CD4-positive, alpha-beta memory T cell (primary cell): ENCODE results near the gene HSPA12B. TPM values are rescaled to one million over a fixed set of nuclear protein-coding genes. Genes with fewer than 3 reads are reported as not detected.

ENCODE experiments used
- CTCF ChIA-PET: fragments of 350-600 bp; sonication (Branson Sonifier 250); formaldehyde crosslinking; loops from one replicate; lab custom pipeline; 2021; ENCODE audit warnings: inconsistent platforms; ENCODE audit not compliant: partially characterized antibody; lab: Charles Lee
- POLR2A ChIA-PET: fragments of 350-600 bp; sonication (Branson Sonifier 250); formaldehyde crosslinking; loops from one replicate; lab custom pipeline; 2021; ENCODE audit not compliant: partially characterized antibody; lab: Charles Lee
- DNase-seq, 5 donors: peaks; one replicate each; pipeline versions ENCODE4 v3.0.0 to v3.0.0-alpha.2; 2020 to 2022; ENCODE audit warnings: mixed read lengths in 1 of 5
- H3K27ac ChIP-seq: one replicate; pipeline ENCODE4 v1.7.0; 2013; ENCODE audit warnings: low read depth, low read length
- H3K27me3 ChIP-seq: 2 replicates; pipeline ENCODE4 v1.7.0; 2013; ENCODE audit warnings: mild to moderate bottlenecking, low read length, moderate library complexity; ENCODE audit not compliant: insufficient read depth
- H3K36me3 ChIP-seq: 2 replicates; pipeline ENCODE4 v1.7.0; 2013; ENCODE audit warnings: mild to moderate bottlenecking, low read length, moderate library complexity; ENCODE audit not compliant: insufficient read depth
- H3K4me1 ChIP-seq: 2 replicates; pipeline ENCODE4 v1.7.0; 2013; ENCODE audit warnings: mild to moderate bottlenecking, low read length, moderate library complexity; ENCODE audit not compliant: insufficient read depth
- H3K4me3 ChIP-seq, 2 donors: one replicate each; pipeline ENCODE4 v1.7.0; 2013; ENCODE audit warnings: low read length in 2 of 2, mild to moderate bottlenecking in 1 of 2
- H3K9me3 ChIP-seq, 2 donors: one replicate each; pipeline ENCODE4 v1.7.0; 2013; ENCODE audit warnings: low read length in 2 of 2, control low read depth in 1 of 2; ENCODE audit not compliant: control insufficient read depth in 1 of 2
- H3K27ac Mint-ChIP-seq, 7 donors: one replicate each; pipeline ENCODE4 v1.8.0; 2020 to 2021; ENCODE audit warnings: mixed read lengths in 7 of 7, mild to moderate bottlenecking in 6 of 7, inconsistent platforms in 3 of 7, moderate library complexity in 3 of 7
- H3K27me3 Mint-ChIP-seq, 2 donors: one replicate each; pipeline ENCODE4 v1.8.0; 2020 to 2021; ENCODE audit warnings: mixed read lengths in 2 of 2
- H3K36me3 Mint-ChIP-seq, 2 donors: one replicate each; pipeline ENCODE4 v1.8.0; 2020 to 2021; ENCODE audit warnings: mixed read lengths in 2 of 2, inconsistent platforms in 1 of 2, mild to moderate bottlenecking in 1 of 2
- H3K4me1 Mint-ChIP-seq, 4 donors: one replicate each; pipeline ENCODE4 v1.8.0; 2020 to 2021; ENCODE audit warnings: mixed read lengths in 4 of 4, mild to moderate bottlenecking in 1 of 4
- H3K4me3 Mint-ChIP-seq, 8 donors: one replicate each; pipeline ENCODE4 v1.8.0; 2020 to 2021; ENCODE audit warnings: mixed read lengths in 8 of 8, mild to moderate bottlenecking in 7 of 8, moderate library complexity in 6 of 8, inconsistent platforms in 3 of 8
- H3K9me3 Mint-ChIP-seq, 8 donors: one replicate each; pipeline ENCODE4 v1.8.0; 2020 to 2021; ENCODE audit warnings: mixed read lengths in 8 of 8, mild to moderate bottlenecking in 5 of 8, inconsistent platforms in 3 of 8, moderate library complexity in 1 of 8
- intact Hi-C: fragments of 100-400 bp; cut with micrococcal nuclease; formaldehyde crosslinking; loops from one replicate; pipeline ENCODE4 v1.15.1; 2023
- polyA plus RNA-seq, 2 donors: library from polyadenylated mRNA; unstranded; fragments of 300-500 nt; fragmentation: Illumina TruSeq; gene quantifications; one replicate each; pipeline ENCODE4 v1.2.3, GENCODE V29; 2021
- total RNA-seq, 2 experiments: library from RNA; stranded (reverse); gene quantifications; one replicate each; pipeline ENCODE4 v1.2.3, GENCODE V29; 2021

The HSPA12B gene
- total and polyA plus RNA-seq, 4 experiments from 2014 or later: 0.22 TPM; not detected in 3

DNA sequence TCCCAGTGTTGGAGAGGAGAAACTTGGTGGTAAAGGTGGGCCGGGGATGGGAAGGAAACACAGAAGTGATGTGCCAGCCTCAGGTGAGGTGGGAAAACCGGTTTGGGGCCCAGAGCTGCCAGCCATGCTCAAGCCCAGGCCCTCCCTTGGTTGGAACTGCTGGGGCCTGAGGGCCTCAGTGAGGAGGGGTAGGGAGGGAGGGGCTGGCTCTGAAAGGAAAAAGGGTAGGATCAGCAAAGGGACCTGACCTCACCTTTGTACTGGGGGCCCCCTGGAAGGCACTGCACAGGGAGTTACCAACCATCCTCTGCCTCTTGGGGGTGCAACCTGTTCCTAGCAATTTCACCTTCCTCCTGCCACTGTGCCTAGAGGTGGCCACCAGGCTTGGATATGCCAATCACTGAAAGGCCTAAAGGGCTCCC lies 50.6 kb downstream of the HSPA12B start:
- H3K4me1 ChIP-seq: peaks cover 53% of the 10 kb centered on the region
- Mint-ChIP-seq H3K4me3 (peak overlapping the region in 4 of 8 donors; percentile 19 to 52 (median 40)), H3K4me1 (peaks cover 25 to 62% (median 43%) of the 10 kb centered on the region in 4 donors), H3K27me3 (peaks cover 0 to 1% of the 10 kb centered on the region in 2 donors), H3K36me3 (peaks cover 0 to 4% of the 10 kb centered on the region in 2 donors), H3K9me3 (no peaks in the 10 kb centered on the region), H3K27ac (peak overlapping the region in 4 of 7 donors; percentile 5 to 91 (median 60))
- POLR2A ChIA-PET: interaction anchor here (1.7 to 10.0 kb wide), 2 partner anchors 38 to 72 kb away, joined by 5 to 180 read pairs; partner anchors contain the start of gene AP5S1
- no peaks in the 10 kb centered on the region for H3K36me3 ChIP-seq
- no peak for DNase-seq
- CTCF ChIA-PET: no interaction called here
- no peak overlapping the region for H3K27ac ChIP-seq
- H3K9me3 ChIP-seq: no peaks in the 10 kb centered on the region
- intact Hi-C loops: no loop called here
- no peaks in the 10 kb centered on the region for H3K27me3 ChIP-seq
- H3K4me3 ChIP-seq: no peak overlapping the region

DNA sequence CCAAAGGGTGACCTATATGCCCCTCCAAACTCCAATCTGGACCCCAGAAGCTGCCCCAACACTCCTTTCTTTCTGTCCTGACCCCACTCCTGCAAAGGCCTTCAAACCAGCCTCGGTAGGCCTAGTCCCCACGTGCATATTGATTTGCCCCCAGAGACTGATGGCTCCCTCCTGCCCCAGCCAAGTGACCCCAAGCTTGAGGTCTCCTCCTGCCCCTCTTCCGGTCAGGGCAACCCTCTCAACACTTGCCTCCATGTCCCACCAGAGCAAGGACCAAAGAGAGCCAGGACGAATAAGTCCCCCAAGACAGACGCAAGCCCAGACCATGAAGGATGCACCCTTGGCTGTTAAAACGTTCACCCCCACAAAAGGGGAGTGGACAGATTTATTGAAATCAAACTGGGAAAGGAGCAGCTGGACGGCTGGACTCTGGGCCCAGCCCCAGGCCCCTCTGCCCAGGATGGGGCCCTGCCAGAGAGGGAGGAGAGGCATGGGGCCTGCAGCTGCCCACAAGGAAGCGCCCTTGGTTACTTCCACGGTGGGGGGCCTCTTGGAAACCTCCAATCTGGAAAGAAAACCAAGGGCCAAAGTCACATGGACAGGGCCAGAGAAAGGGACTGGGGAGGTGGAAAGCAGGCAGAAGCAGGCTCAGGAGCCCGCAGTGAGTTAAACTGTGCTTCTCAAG lies 51.2 kb downstream of the HSPA12B start:
- POLR2A ChIA-PET: interaction anchor here (0.8 to 10.0 kb wide), 4 partner anchors 15 to 71 kb away, joined by 3 to 180 read pairs (median 27); partner anchors contain the start of genes ADISSP and AP5S1
- intact Hi-C loops: no loop called here
- H3K4me3 Mint-ChIP-seq: peak overlapping the region in 4 of 8 donors; percentile 19 to 52 (median 40)
- CTCF ChIA-PET: interaction anchor here (4.7 kb wide), 1 partner anchor 16 kb away, joined by 27 read pairs; the partner anchor contains the start of gene ADISSP
- DNase-seq: no peak
- H3K4me3 ChIP-seq: no peak overlapping the region
- peak overlapping the region in 5 of 7 donors; percentile 5 to 91 (median 34) for H3K27ac Mint-ChIP-seq
- no peaks in the 10 kb centered on the region for H3K27me3 ChIP-seq
- H3K27ac ChIP-seq: no peak overlapping the region
- peaks cover 50% of the 10 kb centered on the region for H3K4me1 ChIP-seq
- no peaks in the 10 kb centered on the region for H3K9me3 Mint-ChIP-seq
- H3K27me3 Mint-ChIP-seq: peaks cover 0 to 1% of the 10 kb centered on the region in 2 donors
- peaks cover 26 to 62% (median 46%) of the 10 kb centered on the region in 4 donors for H3K4me1 Mint-ChIP-seq
- no peaks in the 10 kb centered on the region for H3K36me3 ChIP-seq
- H3K9me3 ChIP-seq: no peaks in the 10 kb centered on the region
- peaks cover 0 to 4% of the 10 kb centered on the region in 2 donors for H3K36me3 Mint-ChIP-seq

- Mint-ChIP-seq H3K4me3 (peak overlapping the region; percentile 1 to 65 (median 28)), H3K9me3 (no peaks in the 10 kb centered on the region), H3K36me3 (peaks cover 0 to 4% of the 10 kb centered on the region in 2 donors), H3K27ac (peak overlapping the region in 4 of 7 donors; percentile 5 to 74 (median 55)), H3K4me1 (peaks cover 30 to 60% (median 48%) of the 10 kb centered on the region in 4 donors), H3K27me3 (peaks cover 0 to 1% of the 10 kb centered on the region in 2 donors)
- POLR2A ChIA-PET: interaction anchor here (0.8 to 10.0 kb wide), 8 partner anchors 13 to 254 kb away, joined by 3 to 180 read pairs (median 5); partner anchors contain the start of genes ADISSP and AP5S1
- Histone ChIP-seq H3K4me1 (peaks cover 51% of the 10 kb centered on the region), H3K4me3 (no peak overlapping the region), H3K27ac (no peak overlapping the region), H3K27me3 (no peaks in the 10 kb centered on the region), H3K9me3 (no peaks in the 10 kb centered on the region), H3K36me3 (no peaks in the 10 kb centered on the region)
- intact Hi-C loops: no loop called here
- DNase-seq: no peak
- CTCF ChIA-PET: interaction anchor here (0.7 to 5.6 kb wide), 3 partner anchors 17 to 105 kb away, joined by 3 to 61 read pairs (median 27); partner anchors contain the start of gene ADISSP
These were observed 51.9 kb downstream of the HSPA12B start for GRCh38 chr20:3784216-3784853.

- intact Hi-C loops: no loop called here
- Mint-ChIP-seq H3K9me3 (peaks cover 0 to under 1% (median 0%) of the 10 kb centered on the region in 8 donors), H3K4me3 (peak overlapping the region; percentile 1 to 65 (median 28)), H3K4me1 (peaks cover 30 to 56% (median 46%) of the 10 kb centered on the region in 4 donors), H3K27me3 (no peaks in the 10 kb centered on the region), H3K36me3 (peaks cover 0 to 4% of the 10 kb centered on the region in 2 donors), H3K27ac (peak overlapping the region in 6 of 7 donors; percentile 5 to 84 (median 55))
- ChIA-PET POLR2A (interaction anchor here (1.0 to 10.0 kb wide), 8 partner anchors 8 to 253 kb away, joined by 3 to 180 read pairs (median 10); partner anchors contain the start of genes ADISSP and AP5S1), CTCF (interaction anchor here (0.7 to 5.6 kb wide), 3 partner anchors 18 to 105 kb away, joined by 3 to 61 read pairs (median 27); partner anchors contain the start of gene ADISSP)
- Histone ChIP-seq H3K9me3 (no peaks in the 10 kb centered on the region), H3K4me1 (peaks cover 51% of the 10 kb centered on the region), H3K36me3 (no peaks in the 10 kb centered on the region), H3K27me3 (no peaks in the 10 kb centered on the region), H3K4me3 (no peak overlapping the region), H3K27ac (no peak overlapping the region)
- peak in 1 of 5 donors; percentile 52 for DNase-seq
These were observed 52.4 kb downstream of the HSPA12B start for GRCh38 chr20:3784863-3785239.

DNA sequence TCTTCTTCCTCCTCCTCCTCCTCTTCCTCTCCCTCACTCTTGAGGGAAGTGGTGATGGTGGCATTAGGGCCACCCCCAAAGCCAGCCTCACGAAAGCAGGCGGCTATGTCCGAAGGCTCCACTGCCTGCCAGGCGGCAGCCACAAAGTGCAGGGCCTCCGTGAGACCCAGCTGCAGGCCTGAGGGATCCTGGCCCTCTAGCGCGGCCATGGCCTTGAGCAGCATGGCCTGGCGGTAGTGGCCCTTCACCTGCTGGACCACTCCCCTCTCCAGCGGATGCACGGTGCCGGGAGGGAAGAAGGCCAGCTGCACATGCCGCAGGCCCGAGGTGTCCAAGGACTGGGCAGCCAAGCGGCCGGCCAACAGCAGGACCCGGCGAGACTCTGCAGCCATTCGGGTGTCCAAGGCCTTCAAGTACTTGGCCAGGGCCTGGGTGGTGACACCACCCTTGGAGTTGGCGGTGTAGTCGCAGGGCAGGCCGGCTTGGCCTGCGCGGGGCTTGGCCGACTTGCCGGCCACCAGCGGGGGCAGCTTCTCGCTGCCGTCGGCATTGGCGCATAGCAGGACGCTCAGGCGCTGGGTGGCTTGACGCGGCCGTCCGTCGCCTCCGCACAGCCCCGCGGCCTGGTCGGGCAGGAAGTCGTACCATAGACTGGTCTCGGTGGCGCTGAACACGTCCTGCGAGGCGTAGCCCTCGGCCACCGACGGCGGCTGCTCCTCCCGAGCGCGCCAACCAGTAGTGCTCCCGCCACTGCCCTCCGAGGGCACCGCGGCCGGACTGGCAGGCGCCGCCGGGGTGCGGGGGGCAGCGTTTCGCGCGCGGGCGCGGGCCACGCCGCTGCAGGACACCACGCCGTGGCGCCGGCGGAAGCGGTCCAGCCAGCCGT lies 53.0 kb downstream of the HSPA12B start:
- Mint-ChIP-seq H3K4me3 (peak overlapping the region in 2 of 8 donors; percentile 65), H3K27me3 (no peaks in the 10 kb centered on the region), H3K36me3 (peaks cover 0 to 4% of the 10 kb centered on the region in 2 donors), H3K4me1 (peaks cover 29 to 54% (median 45%) of the 10 kb centered on the region in 4 donors), H3K9me3 (peaks cover 0 to 2% (median 0%) of the 10 kb centered on the region in 8 donors), H3K27ac (peak overlapping the region in 2 of 7 donors; percentile 84 to 88)
- DNase-seq: no peak
- Histone ChIP-seq H3K36me3 (no peaks in the 10 kb centered on the region), H3K4me1 (peaks cover 50% of the 10 kb centered on the region), H3K27me3 (no peaks in the 10 kb centered on the region), H3K4me3 (peak overlapping the region in 1 of 2 donors; percentile 38), H3K9me3 (no peaks in the 10 kb centered on the region), H3K27ac (no peak overlapping the region)
- CTCF ChIA-PET: interaction anchor here (0.7 to 5.6 kb wide), 6 partner anchors 10 to 299 kb away, joined by 3 to 61 read pairs (median 4); partner anchors contain the start of genes ADISSP and CDC25B
- intact Hi-C loops: loop anchor here (1.0 to 2.0 kb wide), 5 partner anchors 11 to 300 kb away; partner anchors contain the start of genes AP5S1, CDC25B and MAVS
- POLR2A ChIA-PET: interaction anchor here (0.7 to 10.0 kb wide), 15 partner anchors 9 to 252 kb away, joined by 3 to 180 read pairs (median 5); partner anchors contain the start of genes ADISSP, AP5S1, CDC25B and MAVS

DNA sequence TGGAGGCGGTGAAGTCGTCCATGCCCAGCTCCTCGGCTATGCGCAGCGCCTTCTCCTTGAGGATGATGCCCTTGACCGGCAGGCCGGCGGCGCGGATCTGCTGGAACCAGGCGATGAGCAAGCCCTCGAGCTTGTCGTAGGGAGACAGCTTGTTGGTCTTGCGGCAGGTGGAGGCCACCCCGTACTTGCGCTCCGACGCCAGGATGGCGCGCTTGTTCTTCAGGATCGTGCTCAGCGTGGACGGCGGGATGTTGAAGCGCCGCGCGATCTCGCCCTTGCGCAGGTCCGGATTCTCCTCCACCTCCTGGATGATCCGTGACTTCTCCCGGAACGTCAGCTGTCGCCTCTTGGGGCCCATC lies 53.6 kb downstream of the HSPA12B start:
- H3K27ac ChIP-seq: no peak overlapping the region
- intact Hi-C loops: loop anchor here (1.0 to 2.0 kb wide), 5 partner anchors 10 to 299 kb away; partner anchors contain the start of genes AP5S1, CDC25B and MAVS
- CTCF ChIA-PET: interaction anchor here (0.8 to 5.6 kb wide), 6 partner anchors 10 to 299 kb away, joined by 3 to 61 read pairs (median 4); partner anchors contain the start of genes ADISSP and CDC25B
- H3K27me3 ChIP-seq: no peaks in the 10 kb centered on the region
- Mint-ChIP-seq H3K4me3 (peak overlapping the region; percentile 74 to 87 (median 84)), H3K9me3 (peaks cover 0 to 2% (median 0%) of the 10 kb centered on the region in 8 donors), H3K36me3 (peaks cover 0 to 4% of the 10 kb centered on the region in 2 donors), H3K4me1 (peaks cover 26 to 48% (median 39%) of the 10 kb centered on the region in 4 donors), H3K27me3 (no peaks in the 10 kb centered on the region), H3K27ac (peak overlapping the region; percentile 60 to 93 (median 88))
- H3K4me1 ChIP-seq: peaks cover 43% of the 10 kb centered on the region
- H3K4me3 ChIP-seq: peak overlapping the region; percentile 29 to 38
- H3K9me3 ChIP-seq: no peaks in the 10 kb centered on the region
- POLR2A ChIA-PET: interaction anchor here (0.7 to 10.0 kb wide), 15 partner anchors 10 to 299 kb away, joined by 3 to 180 read pairs (median 6); partner anchors contain the start of genes ADISSP, AP5S1, CDC25B and MAVS
- peak; percentile 34 to 68 (median 39) for DNase-seq
- H3K36me3 ChIP-seq: no peaks in the 10 kb centered on the region
